ACHN (cell line): ENCODE data around the gene KCTD13.
A peak's percentile ranks its signal among the peaks of the same experiment; 100 is the strongest.
"Not testable (repeated sequence)": the region's sequence is repeated elsewhere in the genome, so short reads cannot be mapped to it uniquely, and the experiment has no call there.

Source experiments
- DNase-seq: peaks from one replicate; pipeline ENCODE4 v3.0.0-alpha.2; 2015
- in situ Hi-C: cut with HindIII; loops from 2 replicates; pipeline ENCODE4 v1.10.0; 2017; ENCODE audit warnings: low sequenced_read_pairs, low pct_ligation_motif_present, low pct_unique_long_range_greater_than_20kb

Gene KCTD13

DNA sequence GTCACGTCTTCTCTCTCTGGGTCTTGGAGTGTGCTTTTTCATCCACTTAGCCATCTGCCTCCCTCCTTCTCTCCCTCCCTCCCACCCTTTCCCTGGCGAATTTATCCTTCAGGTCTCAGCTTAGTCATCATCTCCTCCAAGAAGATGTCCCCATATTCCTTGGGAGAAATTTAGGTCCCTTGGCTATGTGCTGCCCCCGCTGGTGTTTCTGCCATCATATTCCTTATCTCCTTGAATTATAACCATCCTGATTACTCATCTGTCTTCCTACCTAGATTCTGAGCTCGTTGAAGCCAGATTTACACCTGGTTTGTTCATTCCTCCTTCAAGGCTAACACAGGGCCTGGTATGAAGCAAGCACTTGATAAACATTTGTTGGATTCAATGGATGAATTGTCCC is 31.7 kb downstream of the KCTD13 start:
- in situ Hi-C loops = no loop called here
- DNase-seq = no peak

DNA sequence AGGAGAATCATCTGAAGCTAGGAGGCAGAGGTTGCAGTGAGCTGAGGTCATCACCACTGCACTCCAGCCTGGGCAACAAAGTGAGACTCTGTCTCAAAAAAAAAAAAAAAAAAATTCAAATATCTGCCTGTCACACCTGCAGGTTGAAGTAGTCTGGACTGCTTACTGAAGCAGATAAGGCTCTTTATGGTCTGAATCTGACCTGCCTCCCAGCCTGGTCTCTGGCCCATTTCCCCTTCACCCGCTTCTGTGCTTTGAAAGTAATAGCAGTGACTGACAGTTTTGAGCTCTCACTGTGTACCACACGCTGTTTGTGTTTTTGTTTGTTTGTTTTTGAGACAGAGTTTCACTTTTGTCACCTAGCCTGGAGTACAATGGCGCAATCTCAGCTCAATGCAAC is 32.5 kb downstream of the KCTD13 start:
- in situ Hi-C loops = no loop called here
- DNase-seq = no peak

DNA sequence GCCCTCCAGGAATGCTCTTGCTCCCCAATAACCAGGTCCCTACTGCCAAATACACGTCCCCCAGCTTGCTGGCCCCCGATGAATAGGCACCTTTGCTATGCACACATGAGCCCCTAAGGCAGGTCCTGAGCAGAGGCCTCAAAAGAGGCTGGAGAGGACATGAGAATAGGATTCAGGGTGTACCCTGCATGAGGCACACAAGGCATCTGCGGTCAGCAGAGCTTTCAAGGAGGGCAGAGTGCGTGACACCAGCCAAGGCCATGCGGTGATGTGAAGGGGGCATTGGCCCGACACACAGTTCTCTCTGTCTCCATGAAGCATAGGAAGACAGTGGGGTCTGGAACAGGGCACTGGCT is 33.6 kb downstream of the KCTD13 start:
- DNase-seq = no peak
- in situ Hi-C loops = no loop called here

DNA sequence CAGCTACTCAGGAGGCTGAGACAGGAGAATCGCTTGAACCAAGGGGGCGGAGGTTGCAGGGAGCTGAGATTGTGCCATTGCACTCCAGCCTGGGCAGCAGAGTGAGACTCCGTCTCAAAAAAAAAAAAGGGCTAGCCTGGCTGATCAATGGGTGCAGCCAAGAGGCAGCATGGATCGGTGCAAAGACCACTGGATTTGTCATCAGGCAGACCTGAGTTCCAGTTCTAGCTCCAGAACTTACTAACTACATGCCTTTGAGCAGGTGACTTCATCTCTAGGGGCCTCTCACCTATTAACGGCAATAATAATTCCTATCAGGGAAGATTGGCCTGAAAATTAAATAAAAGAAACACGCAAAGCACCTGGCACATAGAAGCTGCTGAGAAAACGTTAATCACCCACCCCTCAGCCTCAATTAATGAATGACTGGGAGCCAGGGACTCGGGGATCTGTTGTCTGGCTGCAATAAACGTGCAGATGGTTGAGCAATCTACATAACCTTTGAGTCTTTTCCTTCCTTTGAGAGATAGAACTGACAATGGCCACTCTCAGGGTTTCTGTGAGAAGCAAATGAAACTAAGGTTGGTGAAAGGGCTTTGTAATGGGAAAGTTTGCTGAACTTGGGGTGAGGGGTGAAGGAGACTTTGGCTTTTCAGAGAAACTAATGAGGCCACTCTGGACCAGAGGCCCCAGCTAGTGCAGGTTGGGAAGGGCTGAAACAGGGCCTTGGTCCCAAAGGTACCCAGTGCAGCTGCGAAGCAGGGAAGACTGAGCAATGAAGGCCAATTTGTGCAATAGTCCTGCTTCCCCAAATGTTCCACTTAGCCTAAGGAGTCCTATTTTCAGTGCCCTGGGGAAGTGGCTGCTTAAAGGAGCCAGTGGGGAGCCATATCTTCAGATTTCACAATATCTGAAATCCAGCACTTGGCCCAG is 34.2 kb downstream of the KCTD13 start:
- in situ Hi-C loops = no loop called here

DNA sequence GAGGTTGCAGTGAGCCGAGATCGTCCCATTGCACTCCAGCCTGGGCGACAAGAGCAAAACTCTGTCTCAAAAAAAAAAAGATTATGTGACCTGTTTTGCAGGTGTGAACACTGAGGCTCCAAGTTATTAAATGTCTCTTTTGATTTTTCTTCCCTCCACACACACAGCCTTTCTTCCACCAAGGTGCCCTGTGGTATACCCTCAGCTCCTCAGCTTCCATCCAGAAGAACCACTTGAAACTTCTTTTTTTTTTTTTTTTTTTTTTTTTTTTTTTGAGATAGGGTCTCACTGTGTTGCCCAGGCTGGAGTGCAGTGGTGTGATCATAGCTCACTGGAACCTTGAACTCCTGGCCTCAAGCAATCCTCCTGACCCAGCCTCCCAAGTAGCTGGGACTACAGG is 36.7 kb downstream of the KCTD13 start:
- in situ Hi-C loops = not testable (repeated sequence)

More for the DNA sequence above, 34.2 kb downstream of the KCTD13 start:
- DNase-seq = no peak

DNA sequence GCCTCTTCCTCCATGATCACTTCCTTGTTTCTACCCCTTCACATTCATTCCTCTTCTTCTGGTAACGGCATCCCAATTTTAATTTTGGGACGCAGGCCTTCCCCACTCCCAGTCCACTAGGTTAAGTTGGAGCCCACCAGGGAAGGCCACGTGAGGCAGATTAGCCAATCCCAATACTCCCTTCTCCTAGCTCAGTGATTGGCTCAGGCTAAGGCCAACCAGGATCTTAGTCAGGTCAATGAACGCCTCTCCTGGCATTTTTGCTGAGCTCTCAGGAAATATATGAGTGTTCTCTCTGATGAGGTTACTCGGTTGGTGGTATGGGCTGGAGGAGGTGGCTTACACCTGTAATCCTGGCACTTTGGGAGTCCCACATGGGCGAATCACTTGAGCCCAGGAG is 42.0 kb downstream of the KCTD13 start:
- DNase-seq = no peak
- in situ Hi-C loops = no loop called here

More for the DNA sequence above, 36.7 kb downstream of the KCTD13 start:
- DNase-seq = not testable (repeated sequence)

DNA sequence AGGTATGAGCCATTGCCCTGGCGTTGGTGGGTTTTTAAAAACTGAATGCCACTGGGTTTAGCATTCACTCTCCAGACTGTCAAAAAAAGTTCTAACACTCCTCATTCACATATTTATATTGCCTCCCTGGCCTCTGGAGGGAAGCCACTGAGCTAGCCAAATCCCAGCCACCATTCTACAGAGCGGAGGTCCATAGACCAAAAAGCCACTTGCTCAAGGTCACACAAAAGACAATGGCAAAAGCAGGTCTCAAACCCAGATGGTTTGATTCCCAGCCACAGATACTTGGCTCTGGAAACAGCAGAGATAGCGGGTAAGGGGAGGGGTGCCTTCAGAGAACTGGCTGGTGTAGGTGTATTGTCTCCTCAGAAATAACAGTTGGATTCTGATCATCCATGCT is 45.0 kb downstream of the KCTD13 start:
- in situ Hi-C loops = no loop called here
- DNase-seq = no peak

DNA sequence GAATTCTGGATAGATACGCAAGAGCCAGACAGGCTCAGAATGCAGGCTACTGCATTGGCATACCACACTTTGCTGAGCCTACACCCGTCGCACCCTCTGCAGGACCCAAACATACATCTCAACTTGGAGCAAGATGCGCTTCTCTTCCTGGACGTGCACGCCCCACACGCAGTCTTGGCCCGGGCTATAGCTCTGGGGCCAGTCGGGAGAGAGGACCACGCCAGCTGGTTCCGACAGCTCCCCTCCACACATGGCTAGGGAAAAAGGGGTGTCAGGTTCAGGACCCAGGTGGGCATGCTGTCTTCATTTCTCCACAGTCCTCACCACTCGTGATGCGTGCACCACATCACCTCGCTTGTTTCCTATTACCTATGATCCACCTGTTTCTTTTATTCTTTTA is 47.9 kb downstream of the KCTD13 start:
- no peak for DNase-seq
- in situ Hi-C loops = no loop called here

DNA sequence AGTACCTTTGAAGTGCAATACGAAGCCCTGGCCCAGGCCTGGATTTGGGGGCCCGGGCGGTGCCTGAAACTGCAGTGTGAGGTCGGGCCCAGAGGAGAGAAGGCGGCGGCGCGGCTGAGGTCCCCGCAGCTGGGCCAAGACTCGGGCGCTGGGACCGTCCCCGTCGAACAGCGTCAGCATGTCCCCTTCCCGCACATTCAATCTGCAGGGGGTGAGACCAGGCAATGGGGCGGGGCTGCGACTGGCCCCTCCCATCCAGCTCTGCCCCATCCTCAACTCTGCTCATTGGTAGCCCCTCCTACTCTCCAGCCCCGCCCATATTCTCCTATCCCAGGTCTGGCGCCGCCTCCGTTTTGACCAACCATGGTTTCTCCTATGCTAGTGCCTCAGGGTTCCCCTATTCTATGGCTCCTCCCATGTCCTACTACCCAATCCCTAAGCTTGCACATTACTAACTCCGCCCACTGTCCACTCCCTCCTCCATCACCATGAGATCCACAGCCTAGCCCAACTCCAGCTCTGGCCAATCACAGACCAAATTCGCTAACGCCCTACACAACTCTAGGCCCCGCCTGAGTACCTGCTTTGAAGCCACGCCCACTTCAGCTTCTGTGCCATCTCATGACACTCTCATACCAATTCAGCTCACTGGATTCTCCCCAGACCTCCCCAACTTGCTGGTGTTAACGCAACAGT is 48.6 kb downstream of the KCTD13 start:
- in situ Hi-C loops = no loop called here
- DNase-seq = peak; percentile 22

DNA sequence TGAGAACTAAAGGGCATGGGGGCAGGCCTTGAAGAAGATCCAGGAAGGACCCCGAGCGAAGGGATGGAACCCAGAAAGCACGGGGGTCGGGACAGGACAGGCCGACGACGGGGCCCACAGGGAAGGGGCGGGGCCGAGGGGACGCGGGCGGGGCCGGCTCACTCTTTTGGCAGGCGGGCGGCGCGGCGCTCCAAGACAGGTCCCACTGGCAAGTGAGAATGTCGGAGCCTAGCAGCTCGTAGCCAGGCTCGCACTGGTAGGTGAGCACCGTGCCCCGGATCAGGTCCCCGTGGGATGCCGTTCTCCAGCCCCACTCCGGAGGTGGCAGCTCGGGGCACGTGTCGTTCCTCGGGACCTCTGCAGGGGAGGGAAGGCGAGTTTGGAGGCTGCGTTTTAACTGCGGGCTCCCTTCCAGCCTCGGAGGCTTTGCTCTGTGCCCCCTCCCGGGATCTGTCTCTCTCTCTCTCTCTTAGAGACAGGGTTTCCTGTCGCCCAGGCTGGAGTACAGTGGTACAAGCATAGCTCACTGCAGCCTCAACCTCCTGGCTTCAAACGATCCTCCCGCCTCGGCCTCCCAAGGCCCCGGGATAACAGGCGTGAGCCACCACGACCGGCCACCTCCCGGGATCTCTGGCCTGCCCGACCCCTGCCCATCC is 49.3 kb downstream of the KCTD13 start:
- no peak for DNase-seq
- in situ Hi-C loops = no loop called here

DNA sequence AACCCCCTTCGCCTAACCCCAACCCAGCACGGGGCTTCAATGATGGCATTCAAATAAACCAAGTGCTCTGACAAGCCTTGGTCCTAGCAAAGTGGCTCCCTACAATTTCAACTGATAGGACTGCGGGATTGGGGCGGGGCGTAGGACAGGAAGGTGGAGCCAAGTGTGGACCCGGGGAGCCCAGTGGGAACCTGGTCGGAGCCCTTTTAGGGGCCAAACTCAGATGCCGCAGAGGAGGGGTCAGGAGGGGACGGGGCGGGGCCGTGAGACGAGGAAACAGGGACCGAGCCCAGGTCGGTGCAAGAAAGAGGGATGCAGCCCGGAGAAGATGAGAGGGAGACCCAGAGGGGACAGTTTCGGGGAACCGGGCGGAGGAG is 49.8 kb downstream of the KCTD13 start:
- no peak for DNase-seq
- in situ Hi-C loops = no loop called here

DNA sequence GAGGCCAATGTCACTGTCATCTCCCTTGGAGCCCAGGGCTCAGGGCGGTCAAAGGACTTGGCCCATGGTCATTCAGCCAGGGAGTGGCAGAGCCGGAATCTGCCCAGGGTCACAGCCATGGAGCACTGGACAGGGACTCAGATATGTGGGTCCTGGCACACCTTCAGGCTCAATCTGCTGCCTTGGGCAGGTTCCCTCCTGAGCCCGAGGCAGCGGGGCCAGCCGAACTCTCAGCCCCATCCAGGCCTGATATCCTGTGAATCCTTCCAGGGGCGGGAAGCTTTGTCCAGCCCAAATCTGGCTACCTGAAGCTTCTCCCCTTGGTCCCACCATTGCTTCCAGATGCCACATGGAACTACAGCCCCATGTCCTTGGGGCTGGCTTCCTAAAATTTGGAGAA is 50.8 kb downstream of the KCTD13 start:
- in situ Hi-C loops = no loop called here
- DNase-seq = no peak

DNA sequence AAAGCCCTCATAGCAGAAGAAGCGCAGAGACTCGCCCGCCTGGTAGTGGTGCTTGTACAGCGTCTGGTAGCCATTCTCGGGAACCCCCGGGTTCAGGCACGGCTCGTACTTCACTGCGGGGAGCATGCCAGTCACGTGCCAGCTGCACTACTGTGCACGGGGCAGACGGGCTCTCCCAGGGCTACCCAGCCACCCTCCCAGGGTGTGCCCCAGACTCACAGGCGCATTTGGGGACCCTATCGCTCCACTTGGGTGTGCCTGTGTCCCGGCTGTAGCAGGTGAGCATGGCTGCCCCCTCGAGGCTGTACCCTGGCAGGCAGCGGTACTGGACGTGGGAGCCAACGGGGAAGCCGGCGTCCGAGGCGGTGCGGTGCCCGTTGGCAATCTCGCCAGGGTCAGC is 52.7 kb downstream of the KCTD13 start:
- no peak for DNase-seq
- in situ Hi-C loops = no loop called here

DNA sequence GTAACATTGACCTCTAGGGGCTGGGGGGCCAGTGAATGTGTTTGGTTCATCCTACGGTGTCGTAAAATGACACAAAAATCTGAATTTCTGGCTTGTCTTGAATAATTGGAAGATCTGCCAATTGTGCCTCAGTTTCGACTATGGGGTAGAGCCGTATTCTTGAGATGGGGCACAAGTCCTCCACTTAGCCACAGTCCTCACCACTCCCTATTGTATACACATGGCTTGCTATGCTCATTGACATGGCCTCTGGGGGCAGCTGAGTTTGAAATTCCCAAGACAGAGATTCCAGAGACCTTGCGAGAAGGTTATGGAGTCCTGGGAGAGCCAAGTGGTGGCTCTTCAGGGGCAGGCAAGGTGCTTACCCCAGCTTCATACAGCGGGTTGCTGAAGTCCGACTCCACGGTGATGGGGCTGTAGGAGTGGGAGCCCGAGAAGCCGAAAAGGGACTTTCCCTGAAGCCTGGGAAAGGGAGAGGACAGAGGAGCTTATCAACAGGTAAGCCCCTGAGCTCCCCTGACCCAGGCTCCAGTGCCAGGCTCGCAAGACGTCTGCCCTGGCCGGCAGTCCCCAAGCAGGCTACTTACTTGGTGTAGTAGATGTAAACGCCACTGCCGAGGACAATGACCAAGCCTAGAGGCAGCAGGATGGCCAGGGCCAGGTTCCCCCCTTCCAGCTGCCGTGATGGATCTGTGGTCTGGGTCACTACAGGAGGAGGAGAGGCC is 54.0 kb downstream of the KCTD13 start:
- DNase-seq = no peak
- in situ Hi-C loops = no loop called here

DNA sequence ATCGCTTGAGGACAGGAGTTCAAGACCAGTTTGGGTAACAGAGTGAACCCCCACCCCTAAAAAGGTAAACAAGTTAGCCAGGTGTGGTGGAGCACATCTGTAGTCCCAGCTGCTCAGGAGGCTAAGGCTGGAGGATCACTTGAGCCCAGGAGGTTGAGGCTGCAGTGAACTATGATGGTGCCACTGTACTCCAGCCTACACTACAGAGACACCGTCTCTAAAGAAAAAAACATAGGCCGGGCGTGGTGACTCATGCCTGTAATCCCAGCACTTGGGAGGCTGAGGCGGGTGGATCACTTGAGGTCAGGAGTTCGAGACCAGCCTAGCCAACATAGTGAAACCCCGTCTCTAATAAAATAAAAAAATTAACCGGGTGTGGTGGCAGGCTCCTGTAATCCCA is 57.0 kb downstream of the KCTD13 start:
- DNase-seq, in situ Hi-C loops: not testable (repeated sequence)

DNA sequence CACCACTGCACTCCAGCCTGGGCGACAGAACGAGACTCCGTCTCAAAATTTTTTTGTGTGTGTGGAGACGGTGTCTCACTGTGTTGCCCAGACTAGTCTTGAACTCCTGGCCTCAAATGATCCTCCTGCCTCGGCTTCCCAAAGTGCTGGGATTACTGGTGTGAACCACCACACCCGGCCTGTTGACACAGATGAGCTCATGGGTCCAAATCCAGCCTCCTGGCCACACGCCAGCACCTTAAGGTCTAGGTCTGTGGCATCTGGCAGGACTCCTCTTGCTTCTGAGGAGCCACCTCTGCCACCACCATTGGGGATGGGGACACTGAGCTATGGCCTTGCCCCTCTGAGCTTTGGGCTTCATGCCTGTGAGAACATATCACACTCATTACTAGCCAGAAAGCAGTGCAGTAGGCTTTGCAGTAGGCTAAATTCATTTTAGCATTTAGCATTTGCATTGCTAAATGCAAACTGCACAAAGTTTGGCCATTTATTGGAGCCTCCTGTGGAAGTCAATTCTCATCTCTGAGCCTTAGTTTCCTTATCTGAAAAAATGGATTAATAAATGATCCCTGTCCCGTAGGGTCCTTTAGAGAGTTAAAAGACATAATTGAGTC is 57.5 kb downstream of the KCTD13 start:
- in situ Hi-C loops = no loop called here
- DNase-seq = no peak

DNA sequence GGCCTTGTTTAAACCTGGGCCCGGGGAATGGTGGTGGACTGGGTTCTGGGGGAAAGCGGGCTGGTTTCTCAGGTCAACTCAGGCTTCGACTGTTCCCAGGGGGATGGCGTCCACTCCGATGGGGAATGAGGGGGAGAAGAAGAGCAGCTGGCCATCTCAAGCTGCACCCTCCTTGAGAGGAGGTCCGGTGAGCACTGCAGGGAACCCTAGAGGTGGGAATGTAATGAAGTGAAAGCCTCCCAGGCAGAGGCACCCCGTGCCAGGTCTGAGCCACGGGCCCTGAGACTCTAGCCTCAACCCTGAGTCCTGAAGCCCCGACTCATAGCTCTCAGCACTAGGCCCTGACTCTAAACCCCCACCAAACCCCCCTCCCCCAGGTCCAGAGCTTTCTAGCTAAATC is 61.8 kb downstream of the KCTD13 start:
- in situ Hi-C loops = no loop called here
- DNase-seq = no peak

DNA sequence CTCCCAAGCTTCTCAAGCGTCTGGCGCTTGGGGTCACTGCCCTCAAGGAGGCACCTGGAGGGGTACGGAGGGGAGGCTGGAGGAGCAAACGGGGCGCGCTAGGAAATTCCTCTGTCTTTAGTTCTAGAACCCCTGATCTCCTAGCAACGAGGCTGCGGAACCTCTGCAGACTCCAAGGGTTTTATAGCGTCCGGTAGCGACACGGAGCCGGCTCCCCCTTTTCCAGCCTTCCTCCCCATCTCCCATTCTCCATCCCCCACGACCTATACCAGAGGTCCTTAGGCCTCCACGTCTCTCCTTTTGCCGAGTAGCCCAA is 62.4 kb downstream of the KCTD13 start:
- DNase-seq = no peak
- in situ Hi-C loops = no loop called here
